ENCODE results near the gene WDR88.

DNA sequence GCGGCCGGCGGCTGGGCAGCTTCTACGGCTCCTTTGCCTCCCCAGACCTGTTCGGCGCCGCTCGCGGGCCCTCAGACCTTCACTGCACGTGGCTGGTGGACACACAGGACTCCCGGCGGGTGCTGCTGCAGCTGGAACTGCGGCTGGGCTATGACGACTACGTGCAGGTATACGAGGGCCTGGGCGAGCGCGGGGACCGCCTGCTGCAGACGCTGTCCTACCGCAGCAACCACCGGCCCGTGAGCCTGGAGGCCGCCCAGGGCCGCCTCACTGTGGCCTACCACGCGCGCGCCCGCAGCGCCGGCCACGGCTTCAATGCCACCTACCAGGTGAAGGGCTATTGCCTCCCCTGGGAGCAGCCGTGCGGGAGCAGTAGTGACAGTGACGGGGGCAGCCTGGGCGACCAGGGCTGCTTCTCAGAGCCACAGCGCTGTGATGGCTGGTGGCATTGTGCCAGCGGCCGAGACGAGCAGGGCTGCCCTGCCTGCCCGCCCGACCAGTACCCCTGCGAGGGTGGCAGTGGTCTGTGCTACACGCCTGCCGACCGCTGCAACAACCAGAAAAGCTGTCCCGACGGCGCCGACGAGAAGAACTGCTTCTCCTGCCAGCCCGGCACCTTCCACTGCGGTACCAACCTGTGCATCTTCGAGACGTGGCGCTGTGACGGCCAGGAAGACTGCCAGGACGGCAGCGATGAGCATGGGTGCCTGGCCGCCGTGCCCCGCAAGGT, 73.8 kb downstream of the WDR88 start:
- TF ChIP-seq POLR2A (IDR thresholded peaks at IDR 0.05): no peak
- TF ChIP-seq, protein P1, sequence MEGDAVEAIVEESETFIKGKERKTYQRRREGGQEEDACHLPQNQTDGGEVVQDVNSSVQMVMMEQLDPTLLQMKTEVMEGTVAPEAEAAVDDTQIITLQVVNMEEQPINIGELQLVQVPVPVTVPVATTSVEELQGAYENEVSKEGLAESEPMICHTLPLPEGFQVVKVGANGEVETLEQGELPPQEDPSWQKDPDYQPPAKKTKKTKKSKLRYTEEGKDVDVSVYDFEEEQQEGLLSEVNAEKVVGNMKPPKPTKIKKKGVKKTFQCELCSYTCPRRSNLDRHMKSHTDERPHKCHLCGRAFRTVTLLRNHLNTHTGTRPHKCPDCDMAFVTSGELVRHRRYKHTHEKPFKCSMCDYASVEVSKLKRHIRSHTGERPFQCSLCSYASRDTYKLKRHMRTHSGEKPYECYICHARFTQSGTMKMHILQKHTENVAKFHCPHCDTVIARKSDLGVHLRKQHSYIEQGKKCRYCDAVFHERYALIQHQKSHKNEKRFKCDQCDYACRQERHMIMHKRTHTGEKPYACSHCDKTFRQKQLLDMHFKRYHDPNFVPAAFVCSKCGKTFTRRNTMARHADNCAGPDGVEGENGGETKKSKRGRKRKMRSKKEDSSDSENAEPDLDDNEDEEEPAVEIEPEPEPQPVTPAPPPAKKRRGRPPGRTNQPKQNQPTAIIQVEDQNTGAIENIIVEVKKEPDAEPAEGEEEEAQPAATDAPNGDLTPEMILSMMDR (IDR thresholded peaks at IDR 0.05): no peak
